Panc1 (cell line): ENCODE measurements around the gene TSHZ2. TPM values are rescaled to one million over a fixed set of nuclear protein-coding genes. Genes with fewer than 3 reads are reported as not detected.

ENCODE experiments used
- ATAC-seq: fragments of 200-7000 bp; cut with Tn5 transposase; 2 replicates; pipeline ENCODE4 v1.9.1; 2020; ENCODE audit warnings: mild to moderate bottlenecking, moderate library complexity
- BruUV-seq: library from RNA; stranded (reverse); fragments of 400-500 nt; replicated peaks from 2 replicates; lab custom pipeline; 2021; lab: Mats Ljungman, UMichigan
- CTCF ChIA-PET: fragments of 300-600 bp; sonication (Branson Sonifier 250); formaldehyde crosslinking; loops from one replicate; lab custom pipeline; 2022; ENCODE audit warnings: antibody characterized with exemption; lab: Charles Lee
- POLR2A ChIA-PET: fragments of 300-600 bp; sonication (Branson Sonifier 250); formaldehyde crosslinking; loops from one replicate; lab custom pipeline; 2022; ENCODE audit warnings: antibody characterized with exemption; lab: Charles Lee
- DNase-seq: peaks from one replicate; pipeline ENCODE4 v3.0.0-alpha.2; 2010; ENCODE audit warnings: low read depth, low spot score
- H3K27ac ChIP-seq: 2 replicates; pipeline ENCODE4 v1.5.1; 2011; ENCODE audit warnings: mild to moderate bottlenecking, low read length, inconsistent platforms
- H3K27me3 ChIP-seq: fragments of 200-500 bp; sonication (Bioruptor generic); 2 replicates; pipeline ENCODE4 v1.6.0; 2014; ENCODE audit warnings: low read length, inconsistent platforms; ENCODE audit not compliant: control insufficient read depth, insufficient read depth
- H3K36me3 ChIP-seq: fragments of 200-500 bp; sonication (Bioruptor generic); 2 replicates; pipeline ENCODE4 v1.5.1; 2014; ENCODE audit warnings: inconsistent platforms, mild to moderate bottlenecking, low read length, moderate library complexity; ENCODE audit not compliant: control insufficient read depth, insufficient read depth
- H3K4me1 ChIP-seq: 2 replicates; pipeline ENCODE4 v1.5.1; 2011; ENCODE audit warnings: inconsistent platforms, mild to moderate bottlenecking, low read length, moderate library complexity; ENCODE audit not compliant: control insufficient read depth, insufficient read depth
- H3K4me3 ChIP-seq, 2 experiments: 2 replicates each; pipeline ENCODE4 v1.5.1; 2011 to 2012; ENCODE audit warnings: low read depth in 2 of 2, low read length in 2 of 2, mild to moderate bottlenecking in 2 of 2, inconsistent platforms in 1 of 2, moderate library complexity in 1 of 2
- H3K9me3 ChIP-seq: fragments of 200-500 bp; sonication (Bioruptor generic); 2 replicates; pipeline ENCODE4 v1.5.1; 2014; ENCODE audit warnings: low read depth, mild to moderate bottlenecking, inconsistent platforms, low read length, moderate library complexity; ENCODE audit not compliant: control insufficient read depth, insufficient read depth
- CTCF ChIP-seq: fragments of 450-650 bp; IDR thresholded peaks from 2 replicates; pipeline ENCODE4 v1.5.1; 2017; ENCODE audit warnings: mild to moderate bottlenecking
- POLR2AphosphoS5 ChIP-seq: IDR thresholded peaks from 2 replicates; pipeline ENCODE4 v1.6.1; 2012; ENCODE audit warnings: mild to moderate bottlenecking, low read depth, low read length, moderate library complexity
- REST ChIP-seq, 2 experiments: IDR thresholded peaks; 2 replicates each; pipeline ENCODE4 v1.6.1; 2011 to 2012; ENCODE audit warnings: low read depth in 2 of 2, control low read depth in 1 of 2, low read length in 1 of 2, mild to moderate bottlenecking in 1 of 2, moderate library complexity in 1 of 2; ENCODE audit not compliant: insufficient read depth in 1 of 2
- SIN3A ChIP-seq: IDR thresholded peaks from 2 replicates; pipeline ENCODE4 v1.6.1; 2012; ENCODE audit warnings: low read depth, mild to moderate bottlenecking, low read length, moderate library complexity, borderline replicate concordance; ENCODE audit not compliant: insufficient read depth
- TCF7L2 ChIP-seq: IDR thresholded peaks from 2 replicates; pipeline ENCODE4 v1.6.1; 2011; ENCODE audit warnings: mild to moderate bottlenecking, low read depth, low read length, inconsistent platforms
- in situ Hi-C: cut with HindIII; loops from 2 replicates; pipeline ENCODE4 v1.10.0; 2016; ENCODE audit warnings: low sequenced_read_pairs, low pct_unique_long_range_greater_than_20kb
- intact Hi-C: fragments of 100-400 bp; cut with micrococcal nuclease; formaldehyde crosslinking; loops from one replicate; pipeline ENCODE4 v1.10.0; 2022; ENCODE audit not compliant: unreplicated experiment
- total RNA-seq: library from RNA; stranded (reverse); gene quantifications from one replicate; pipeline ENCODE4 v1.2.1, GENCODE V29; 2021; ENCODE audit not compliant: unreplicated experiment

TSHZ2 gene
- total RNA-seq, 1 experiment from 2014 or later = 0.36 TPM

GRCh38 chr20:53179749-53180148 is 207.6 kb downstream of the TSHZ2 start:
- no peak for ATAC-seq
- ChIA-PET POLR2A (no interaction called here), CTCF (no interaction called here)
- no peak overlapping the region for H3K27ac ChIP-seq
- H3K9me3 ChIP-seq = no peaks in the 10 kb centered on the region
- H3K4me1 ChIP-seq = no peaks in the 10 kb centered on the region
- TF ChIP-seq CTCF (no peak), TCF7L2 (no peak), POLR2AphosphoS5 (no peak), REST (IDR thresholded peaks at IDR 0.05; ENCODE audit: insufficient read depth in 1 of 2, low read depth in 2 of 2, low read length in 1 of 2) (no peak), SIN3A (no peak)
- no peaks in the 10 kb centered on the region for H3K36me3 ChIP-seq
- in situ Hi-C loops (no loop called here), intact Hi-C loops (no loop called here)
- H3K4me3 ChIP-seq = no peak overlapping the region
- BruUV-seq = no TSS peak
- peaks cover 8% of the 10 kb centered on the region; the same call in 1 of the 2 replicates for H3K27me3 ChIP-seq
- no peak for DNase-seq

GRCh38 chr20:53180928-53181362 is 208.8 kb downstream of the TSHZ2 start:
- ChIA-PET POLR2A (interaction anchor here (0.5 kb wide), 1 partner anchor 211 kb away, joined by 5 read pairs; no protein-coding TSS in a partner anchor), CTCF (interaction anchor here (0.6 kb wide), 1 partner anchor 11 kb away, joined by 3 read pairs; no protein-coding TSS in a partner anchor)
- DNase-seq = no peak
- TF ChIP-seq POLR2AphosphoS5 = no peak
- peaks cover 7% of the 10 kb centered on the region; the same call in 1 of the 2 replicates for H3K27me3 ChIP-seq
- no peaks in the 10 kb centered on the region for H3K36me3 ChIP-seq
- BruUV-seq = no TSS peak
- no peak overlapping the region for H3K27ac ChIP-seq
- no peak overlapping the region for H3K4me3 ChIP-seq
- in situ Hi-C loops (no loop called here), intact Hi-C loops (no loop called here)
- no peaks in the 10 kb centered on the region for H3K4me1 ChIP-seq
- no peaks in the 10 kb centered on the region for H3K9me3 ChIP-seq
- ATAC-seq = no peak

- Histone ChIP-seq H3K36me3 (no peaks in the 10 kb centered on the region), H3K27ac (no peak overlapping the region), H3K4me1 (no peaks in the 10 kb centered on the region), H3K27me3 (peaks cover 6% of the 10 kb centered on the region; the same call in 1 of the 2 replicates), H3K9me3 (no peaks in the 10 kb centered on the region), H3K4me3 (no peak overlapping the region)
- ATAC-seq = no peak
- intact Hi-C loops (no loop called here), in situ Hi-C loops (no loop called here)
- TF ChIP-seq CTCF (no peak), TCF7L2 (no peak), SIN3A (no peak), POLR2AphosphoS5 (no peak), REST (IDR thresholded peaks at IDR 0.05; ENCODE audit: insufficient read depth in 1 of 2, low read depth in 2 of 2, low read length in 1 of 2) (no peak)
- BruUV-seq = no TSS peak
- ChIA-PET POLR2A (no interaction called here), CTCF (no interaction called here)
- DNase-seq = no peak
Observed at GRCh38 chr20:53181866-53182376, 209.8 kb downstream of the TSHZ2 start.
